Stimulated activated CD8-positive, alpha-beta memory T cell treated with anti-CD3 and anti-CD28 coated beads, Interleukin-12 subunit alpha, Interleukin-12 subunit beta, amount 100 ng/mL, for 4 hours (primary cell): ENCODE results near the gene WDPCP.
"Not testable (repeated sequence)": the region's sequence is repeated elsewhere in the genome, so short reads cannot be mapped to it uniquely, and the experiment has no call there.

Experiments used
- DNase-seq: peaks from one replicate; pipeline ENCODE4 v3.0.0-alpha.2; 2020; ENCODE audit warnings: low read depth

The WDPCP gene

GRCh38 chr2:63590626-63591408 lies 2.5 kb upstream of the WDPCP start:
- DNase-seq = no peak

- DNase-seq = no peak
Observed at GRCh38 chr2:63589148-63589958, 1.1 kb upstream of the WDPCP start.

- no peak for DNase-seq
Observed at GRCh38 chr2:63587814-63588384, 378 bp downstream of the WDPCP start.

GRCh38 chr2:63582873-63583272 lies 5.4 kb downstream of the WDPCP start:
- no peak for DNase-seq

- DNase-seq = no peak
Observed at GRCh38 chr2:63581298-63581961, 6.8 kb downstream of the WDPCP start.

GRCh38 chr2:63580651-63581297 lies 7.5 kb downstream of the WDPCP start:
- no peak for DNase-seq

- no peak for DNase-seq
Observed at GRCh38 chr2:63578767-63579166, 9.5 kb downstream of the WDPCP start.

- DNase-seq = no peak
Observed at GRCh38 chr2:63576546-63576945, 11.7 kb downstream of the WDPCP start.

- not testable (repeated sequence) for DNase-seq
Observed at GRCh38 chr2:63573726-63574345, 14.4 kb downstream of the WDPCP start.

- not testable (repeated sequence) for DNase-seq
Observed at GRCh38 chr2:63573026-63573425, 15.3 kb downstream of the WDPCP start.

GRCh38 chr2:63572001-63572400 lies 16.3 kb downstream of the WDPCP start:
- DNase-seq = no peak

- no peak for DNase-seq
Observed at GRCh38 chr2:63571291-63571690, 17.0 kb downstream of the WDPCP start.

- no peak for DNase-seq
Observed at GRCh38 chr2:63569740-63570139, 18.5 kb downstream of the WDPCP start.

GRCh38 chr2:63562751-63563150 lies 25.5 kb downstream of the WDPCP start:
- DNase-seq = no peak

GRCh38 chr2:63558922-63559321 lies 29.4 kb downstream of the WDPCP start:
- not testable (repeated sequence) for DNase-seq

GRCh38 chr2:63557819-63558218 lies 30.5 kb downstream of the WDPCP start:
- not testable (repeated sequence) for DNase-seq

GRCh38 chr2:63555931-63556330 lies 32.3 kb downstream of the WDPCP start:
- no peak for DNase-seq

- DNase-seq = no peak
Observed at GRCh38 chr2:63555299-63555698, 33.0 kb downstream of the WDPCP start.

- no peak for DNase-seq
Observed at GRCh38 chr2:63553049-63553448, 35.2 kb downstream of the WDPCP start.

- no peak for DNase-seq
Observed at GRCh38 chr2:63545023-63545422, 43.3 kb downstream of the WDPCP start.

- DNase-seq = no peak
Observed at GRCh38 chr2:63544017-63544627, 44.2 kb downstream of the WDPCP start.
